ENCODE results near the gene FTHL17. TPM values are rescaled to one million over a fixed set of nuclear protein-coding genes. Genes with fewer than 3 reads are reported as not detected.

The FTHL17 gene
- not detected in 2 replicates for total RNA-seq
- not detected for total RNA-seq (2013)
- polyA plus RNA-seq, result not detected in 2 replicates
- polyA minus RNA-seq, result not detected in 2 replicates

DNA sequence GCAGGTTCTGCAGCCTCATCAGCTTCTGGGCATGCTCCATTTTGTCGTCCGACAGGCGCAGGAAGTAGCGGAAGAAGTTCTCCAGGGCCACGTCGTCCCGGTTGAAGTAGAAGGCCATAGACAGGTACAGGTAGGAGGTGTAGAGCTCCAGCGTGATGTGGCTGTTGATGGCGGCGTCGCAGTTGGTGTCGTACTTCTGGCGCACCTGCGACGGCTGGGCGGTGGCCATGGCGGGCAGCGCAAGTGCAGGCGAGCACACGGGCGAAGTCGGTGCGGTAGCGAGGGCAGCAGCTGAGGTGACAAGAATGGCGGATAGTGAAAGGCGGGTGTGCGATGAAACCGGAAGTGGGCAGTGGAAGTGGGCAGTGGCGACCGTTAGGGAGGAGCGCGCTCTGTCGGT is at the start of gene FTHL17:
TSS of gene FTHL17 (minus strand) at position 317 of the 400 bp plus-strand sequence. CDS start at position 229, 88 bp downstream.
- intact Hi-C loops (cut with micrococcal nuclease), result no loop called here
- peaks cover 4% of the 10 kb centered on the region for H3K9me3 Mint-ChIP-seq (ENCODE audit: insufficient read depth)
- H3K27me3 Mint-ChIP-seq, result no peaks in the 10 kb centered on the region
- peaks cover 0 to 4% (median 0%) of the 10 kb centered on the region in 3 donors for H3K9me3 ChIP-seq (ENCODE audit: control extremely low read depth in 1 of 3, control insufficient read depth in 2 of 3, insufficient read depth in 1 of 3, low read length in 2 of 3)
- H3K27me3 ChIP-seq (replicated peaks in 1 of 4; ENCODE audit: control extremely low read depth in 1 of 4, control insufficient read depth in 3 of 4, insufficient read depth in 4 of 4, low read length in 3 of 4), result no peaks in the 10 kb centered on the region
- H3K36me3 ChIP-seq (replicated peaks in 1 of 2; ENCODE audit: control extremely low read depth in 1 of 2, control insufficient read depth in 1 of 2, extremely low read depth in 1 of 2, insufficient read depth in 2 of 2, low read length in 1 of 2), result no peaks in the 10 kb centered on the region
- H3K4me3 Mint-ChIP-seq, result no peak within 1 kb of the TSS
- ChIA-PET CTCF (no interaction called here), POLR2A (no interaction called here)
- H3K9ac ChIP-seq (ENCODE audit: low read length), result no peak within 1 kb of the TSS
- no peak within 1 kb of the TSS for H3K4me3 ChIP-seq (ENCODE audit: control extremely low read depth in 1 of 5, extremely low read depth in 1 of 5, insufficient read depth in 1 of 5, low read depth in 2 of 5, low read length in 4 of 5)
- ATAC-seq (ENCODE audit: low read depth), result no peak
- no peak within 1 kb of the TSS for H3K4me2 ChIP-seq (replicated peaks; ENCODE audit: low read depth, low read length, poor library complexity, severe bottlenecking)
- TF ChIP-seq EZH2 (IDR thresholded peaks at IDR 0.05; ENCODE audit: borderline replicate concordance, insufficient read depth, low read depth, low read length, poor library complexity, severe bottlenecking) (no peak), CTCF (IDR thresholded peaks at IDR 0.05) (no peak)
- H3K4me1 Mint-ChIP-seq, result no peaks in the 10 kb centered on the region
- no peak within 1 kb of the TSS for H2AFZ ChIP-seq (ENCODE audit: insufficient read depth, low read depth, low read length, poor library complexity, severe bottlenecking)
- H3K27ac ChIP-seq (ENCODE audit: low read length in 2 of 2), result no peak within 1 kb of the TSS
- DNase-seq, result no peak
- no peaks in the 10 kb centered on the region for H3K79me2 ChIP-seq (ENCODE audit: control insufficient read depth, insufficient read depth, low read length)
- H4K20me1 ChIP-seq (ENCODE audit: control insufficient read depth, insufficient read depth, low read length, poor library complexity, severe bottlenecking), result no peaks in the 10 kb centered on the region
- H3K27ac Mint-ChIP-seq, result peak within 1 kb of the TSS; percentile 43
- no peaks in the 10 kb centered on the region for H3K4me1 ChIP-seq (ENCODE audit: control insufficient read depth in 2 of 2, insufficient read depth in 2 of 2, low read length in 2 of 2)
- WGBS (ENCODE audit: insufficient coverage), result 96% methylated on average over 11 of the region's 33 CpGs

GRCh38 chrX:31117266-31117665 is 45.4 kb upstream of the FTHL17 start:
- no peak for ATAC-seq (ENCODE audit: low read depth)
- ChIA-PET CTCF (no interaction called here), POLR2A (no interaction called here)
- H3K79me2 ChIP-seq (ENCODE audit: control insufficient read depth, insufficient read depth, low read length), result no peaks in the 10 kb centered on the region
- no peak overlapping the region for H3K27ac ChIP-seq (ENCODE audit: low read length in 2 of 2)
- H3K4me2 ChIP-seq (replicated peaks; ENCODE audit: low read depth, low read length, poor library complexity, severe bottlenecking), result no peak overlapping the region
- Mint-ChIP-seq H3K27me3 (no peaks in the 10 kb centered on the region), H3K9me3 (ENCODE audit: insufficient read depth) (no peaks in the 10 kb centered on the region), H3K27ac (no peak overlapping the region), H3K4me3 (no peak overlapping the region), H3K4me1 (no peaks in the 10 kb centered on the region)
- no peak overlapping the region for H2AFZ ChIP-seq (ENCODE audit: insufficient read depth, low read depth, low read length, poor library complexity, severe bottlenecking)
- H3K9ac ChIP-seq (ENCODE audit: low read length), result no peak overlapping the region
- DNase-seq, result no peak
- intact Hi-C loops (cut with micrococcal nuclease), result no loop called here
- no peaks in the 10 kb centered on the region for H3K36me3 ChIP-seq (replicated peaks in 1 of 2; ENCODE audit: control extremely low read depth in 1 of 2, control insufficient read depth in 1 of 2, extremely low read depth in 1 of 2, insufficient read depth in 2 of 2, low read length in 1 of 2)
- H3K4me3 ChIP-seq (ENCODE audit: control extremely low read depth in 1 of 5, extremely low read depth in 1 of 5, insufficient read depth in 1 of 5, low read depth in 2 of 5, low read length in 4 of 5), result no peak overlapping the region
- H3K4me1 ChIP-seq (ENCODE audit: control insufficient read depth in 2 of 2, insufficient read depth in 2 of 2, low read length in 2 of 2), result no peaks in the 10 kb centered on the region
- no peak for TF ChIP-seq CTCF (IDR thresholded peaks at IDR 0.05)
- no peak for TF ChIP-seq EZH2 (IDR thresholded peaks at IDR 0.05; ENCODE audit: borderline replicate concordance, insufficient read depth, low read depth, low read length, poor library complexity, severe bottlenecking)
- no peaks in the 10 kb centered on the region for H3K9me3 ChIP-seq (ENCODE audit: control extremely low read depth in 1 of 3, control insufficient read depth in 2 of 3, insufficient read depth in 1 of 3, low read length in 2 of 3)
- no peaks in the 10 kb centered on the region for H4K20me1 ChIP-seq (ENCODE audit: control insufficient read depth, insufficient read depth, low read length, poor library complexity, severe bottlenecking)
- no peaks in the 10 kb centered on the region for H3K27me3 ChIP-seq (replicated peaks in 1 of 4; ENCODE audit: control extremely low read depth in 1 of 4, control insufficient read depth in 3 of 4, insufficient read depth in 4 of 4, low read length in 3 of 4)
- WGBS (ENCODE audit: insufficient coverage), result no CpG with 5 or more reads among the region's 4 CpGs

Data from B cell (primary cell).